ENCODE data around the gene BTBD18.

The BTBD18 gene

DNA sequence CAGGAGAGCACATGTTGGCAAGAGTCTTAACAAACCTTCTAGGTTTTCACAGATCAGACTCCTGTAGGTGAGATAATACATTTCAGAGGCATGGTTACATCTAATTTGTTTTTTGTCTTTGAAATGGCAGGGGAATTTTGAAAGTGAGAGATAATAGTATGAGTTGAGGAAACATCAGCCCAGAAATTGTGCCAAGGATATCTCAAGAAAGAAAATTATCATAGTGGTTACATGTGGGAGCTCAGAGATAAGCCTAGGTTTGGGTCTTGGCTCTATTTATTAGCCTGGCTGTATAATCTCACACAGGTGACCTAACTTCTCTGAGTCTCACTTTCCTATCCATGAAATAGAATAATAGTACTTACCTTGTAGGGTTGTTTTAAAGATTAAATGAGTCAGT lies 443 bp downstream of the BTBD18 start:
- no peak overlapping the region for H3K18ac ChIP-seq (ENCODE audit: low read depth in 1 of 2, low read length in 2 of 2)
- H3K9me3 ChIP-seq (ENCODE audit: control insufficient read depth, low read length) = no peaks in the 10 kb centered on the region

DNA sequence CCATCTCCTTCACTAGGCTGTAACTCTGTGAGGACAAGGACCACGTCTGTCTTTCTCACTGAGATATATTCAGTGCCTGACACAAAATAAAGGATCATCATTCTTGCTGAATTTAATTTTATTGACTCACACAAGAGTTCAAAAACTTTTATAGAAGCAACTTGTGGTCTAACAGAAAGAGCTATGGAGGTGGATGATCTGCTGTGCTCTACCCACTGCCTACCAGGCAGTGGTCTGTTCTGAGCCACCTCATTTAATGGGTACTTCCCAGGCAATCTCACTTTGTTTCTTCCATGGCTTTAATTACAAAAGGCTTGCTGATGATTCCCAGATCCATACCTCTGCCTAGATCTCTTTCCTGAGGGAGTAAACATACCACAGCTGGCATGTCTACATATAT lies 4.7 kb downstream of the BTBD18 start:
- Histone ChIP-seq H3K4me1 (ENCODE audit: control insufficient read depth, insufficient read depth, low read depth, low read length) (no peaks in the 10 kb centered on the region), H2BK12ac (ENCODE audit: low read length in 2 of 2) (no peak overlapping the region), H3K36me3 (ENCODE audit: control insufficient read depth in 1 of 2, insufficient read depth in 2 of 2, low read depth in 1 of 2, low read length in 2 of 2) (peaks cover 26 to 80% of the 10 kb centered on the region in 2 experiments), H2BK120ac (ENCODE audit: low read depth, low read length) (no peak overlapping the region), H3K14ac (ENCODE audit: low read length in 2 of 2) (no peak overlapping the region), H3K4me3 (ENCODE audit: insufficient read depth in 1 of 2, low read depth in 1 of 2, low read length in 2 of 2) (no peak overlapping the region), H3K27me3 (ENCODE audit: control insufficient read depth in 1 of 2, insufficient read depth in 1 of 2, low read length in 2 of 2) (no peaks in the 10 kb centered on the region), H3K79me1 (replicated peaks; ENCODE audit: low read length, poor library complexity, severe bottlenecking) (peaks cover 28% of the 10 kb centered on the region), H2BK5ac (ENCODE audit: low read depth, low read length, poor library complexity, severe bottlenecking) (no peak overlapping the region), H3K4ac (ENCODE audit: low read depth in 1 of 2, low read length in 2 of 2) (no peak overlapping the region), H4K8ac (ENCODE audit: low read length) (no peak overlapping the region), H3K23ac (ENCODE audit: low read length in 2 of 2) (no peak overlapping the region), H2AK5ac (ENCODE audit: low read length, severe bottlenecking) (no peak overlapping the region), H3K9ac (ENCODE audit: low read length) (no peak overlapping the region), H4K91ac (ENCODE audit: low read length) (no peak overlapping the region), H2AFZ (ENCODE audit: low read depth, low read length) (no peak overlapping the region), H3K18ac (ENCODE audit: low read depth in 1 of 2, low read length in 2 of 2) (no peak overlapping the region), H2BK15ac (ENCODE audit: low read depth, poor library complexity, severe bottlenecking) (no peak overlapping the region), H3K4me2 (ENCODE audit: low read length, poor library complexity, severe bottlenecking) (no peak overlapping the region), H3K9me3 (ENCODE audit: control insufficient read depth, low read length) (no peaks in the 10 kb centered on the region), H3K27ac (ENCODE audit: low read length, poor library complexity, severe bottlenecking) (no peak overlapping the region)
- DNase-seq = no peak
- no CpG with 5 or more reads among the region's 1 CpG for WGBS

More for the DNA sequence above, 443 bp downstream of the BTBD18 start:
- Histone ChIP-seq H3K4me3 (ENCODE audit: insufficient read depth in 1 of 2, low read depth in 1 of 2, low read length in 2 of 2) (no peak overlapping the region), H2BK120ac (ENCODE audit: low read depth, low read length) (no peak overlapping the region), H3K27me3 (ENCODE audit: control insufficient read depth in 1 of 2, insufficient read depth in 1 of 2, low read length in 2 of 2) (no peaks in the 10 kb centered on the region), H4K91ac (ENCODE audit: low read length) (no peak overlapping the region), H3K4me2 (ENCODE audit: low read length, poor library complexity, severe bottlenecking) (no peak overlapping the region), H2AFZ (ENCODE audit: low read depth, low read length) (no peak overlapping the region), H3K36me3 (ENCODE audit: control insufficient read depth in 1 of 2, insufficient read depth in 2 of 2, low read depth in 1 of 2, low read length in 2 of 2) (peaks cover 5 to 43% of the 10 kb centered on the region in 2 experiments), H2BK12ac (ENCODE audit: low read length in 2 of 2) (no peak overlapping the region), H3K23ac (ENCODE audit: low read length in 2 of 2) (no peak overlapping the region), H2BK5ac (ENCODE audit: low read depth, low read length, poor library complexity, severe bottlenecking) (no peak overlapping the region), H2BK15ac (ENCODE audit: low read depth, poor library complexity, severe bottlenecking) (no peak overlapping the region), H3K4me1 (ENCODE audit: control insufficient read depth, insufficient read depth, low read depth, low read length) (peaks cover 1% of the 10 kb centered on the region), H3K14ac (ENCODE audit: low read length in 2 of 2) (no peak overlapping the region), H2AK5ac (ENCODE audit: low read length, severe bottlenecking) (no peak overlapping the region), H3K79me1 (replicated peaks; ENCODE audit: low read length, poor library complexity, severe bottlenecking) (peaks cover 11% of the 10 kb centered on the region), H4K8ac (ENCODE audit: low read length) (no peak overlapping the region), H3K4ac (ENCODE audit: low read depth in 1 of 2, low read length in 2 of 2) (no peak overlapping the region), H3K27ac (ENCODE audit: low read length, poor library complexity, severe bottlenecking) (no peak overlapping the region), H3K9ac (ENCODE audit: low read length) (no peak overlapping the region)
- no peak for DNase-seq

DNA sequence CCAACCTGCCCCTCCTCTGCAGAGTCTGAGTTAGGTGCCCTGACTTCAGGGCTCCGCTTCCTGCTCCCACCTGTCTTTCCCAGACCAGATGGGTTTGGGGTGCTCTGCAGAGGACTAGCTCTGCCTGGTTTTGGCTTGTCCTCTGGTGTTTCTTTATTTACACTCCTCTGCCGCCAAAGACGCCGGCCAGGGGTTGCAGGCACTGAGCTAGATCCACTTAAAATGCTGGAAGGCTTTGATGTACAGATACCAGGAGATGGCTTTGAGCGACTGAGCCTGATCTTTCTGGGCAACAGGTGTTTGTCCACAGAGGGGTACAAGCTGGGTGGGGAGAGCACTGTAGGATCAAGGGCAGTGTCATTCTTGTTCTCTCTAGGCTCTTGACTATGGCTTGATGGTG lies 6.4 kb downstream of the BTBD18 start:
- Histone ChIP-seq H2BK120ac (ENCODE audit: low read depth, low read length) (no peak overlapping the region), H3K27me3 (ENCODE audit: control insufficient read depth in 1 of 2, insufficient read depth in 1 of 2, low read length in 2 of 2) (no peaks in the 10 kb centered on the region), H3K79me1 (replicated peaks; ENCODE audit: low read length, poor library complexity, severe bottlenecking) (peaks cover 29% of the 10 kb centered on the region), H3K9ac (ENCODE audit: low read length) (no peak overlapping the region), H3K9me3 (ENCODE audit: control insufficient read depth, low read length) (no peaks in the 10 kb centered on the region), H3K14ac (ENCODE audit: low read length in 2 of 2) (no peak overlapping the region), H3K27ac (ENCODE audit: low read length, poor library complexity, severe bottlenecking) (no peak overlapping the region), H3K4me2 (ENCODE audit: low read length, poor library complexity, severe bottlenecking) (no peak overlapping the region), H3K4me1 (ENCODE audit: control insufficient read depth, insufficient read depth, low read depth, low read length) (no peaks in the 10 kb centered on the region), H4K8ac (ENCODE audit: low read length) (no peak overlapping the region), H3K36me3 (ENCODE audit: control insufficient read depth in 1 of 2, insufficient read depth in 2 of 2, low read depth in 1 of 2, low read length in 2 of 2) (peaks cover 26 to 72% of the 10 kb centered on the region in 2 experiments), H3K23ac (ENCODE audit: low read length in 2 of 2) (no peak overlapping the region), H3K18ac (ENCODE audit: low read depth in 1 of 2, low read length in 2 of 2) (no peak overlapping the region), H2BK15ac (ENCODE audit: low read depth, poor library complexity, severe bottlenecking) (peak overlapping the region; percentile 61), H4K91ac (ENCODE audit: low read length) (no peak overlapping the region), H3K4me3 (ENCODE audit: insufficient read depth in 1 of 2, low read depth in 1 of 2, low read length in 2 of 2) (no peak overlapping the region), H2BK12ac (ENCODE audit: low read length in 2 of 2) (no peak overlapping the region), H2AFZ (ENCODE audit: low read depth, low read length) (no peak overlapping the region), H3K4ac (ENCODE audit: low read depth in 1 of 2, low read length in 2 of 2) (no peak overlapping the region), H2AK5ac (ENCODE audit: low read length, severe bottlenecking) (no peak overlapping the region), H2BK5ac (ENCODE audit: low read depth, low read length, poor library complexity, severe bottlenecking) (no peak overlapping the region)
- 96% methylated on average over 5 of the region's 5 CpGs for WGBS
- no peak for DNase-seq

DNA sequence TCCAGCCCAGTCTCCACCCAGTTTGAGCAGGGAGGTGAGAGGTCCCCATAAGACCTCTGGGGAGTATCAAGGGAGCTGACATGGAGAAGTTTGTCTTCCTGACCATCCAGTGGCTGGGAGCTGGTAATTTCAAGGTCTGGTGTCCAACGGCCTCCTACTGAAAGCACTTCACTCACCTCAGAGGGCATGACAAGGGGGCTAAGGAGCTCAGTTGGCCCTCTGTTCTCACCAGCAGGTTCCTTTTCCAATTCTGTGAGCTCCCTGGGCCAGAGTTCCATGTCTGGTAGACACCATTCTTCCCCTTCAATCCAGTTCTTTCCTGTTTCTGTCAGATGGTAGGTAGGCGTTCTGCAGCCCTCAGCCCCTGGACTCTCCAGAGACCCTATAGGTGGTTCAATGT lies 7.3 kb downstream of the BTBD18 start:
- Histone ChIP-seq H3K4ac (ENCODE audit: low read depth in 1 of 2, low read length in 2 of 2) (no peak overlapping the region), H4K8ac (ENCODE audit: low read length) (no peak overlapping the region), H3K27me3 (ENCODE audit: control insufficient read depth in 1 of 2, insufficient read depth in 1 of 2, low read length in 2 of 2) (no peaks in the 10 kb centered on the region), H3K27ac (ENCODE audit: low read length, poor library complexity, severe bottlenecking) (no peak overlapping the region), H2AK5ac (ENCODE audit: low read length, severe bottlenecking) (no peak overlapping the region), H3K4me3 (ENCODE audit: insufficient read depth in 1 of 2, low read depth in 1 of 2, low read length in 2 of 2) (no peak overlapping the region), H3K79me1 (replicated peaks; ENCODE audit: low read length, poor library complexity, severe bottlenecking) (peaks cover 29% of the 10 kb centered on the region), H2BK15ac (ENCODE audit: low read depth, poor library complexity, severe bottlenecking) (no peak overlapping the region), H2AFZ (ENCODE audit: low read depth, low read length) (no peak overlapping the region), H3K36me3 (ENCODE audit: control insufficient read depth in 1 of 2, insufficient read depth in 2 of 2, low read depth in 1 of 2, low read length in 2 of 2) (peaks cover 28 to 76% of the 10 kb centered on the region in 2 experiments), H3K4me1 (ENCODE audit: control insufficient read depth, insufficient read depth, low read depth, low read length) (no peaks in the 10 kb centered on the region), H2BK5ac (ENCODE audit: low read depth, low read length, poor library complexity, severe bottlenecking) (no peak overlapping the region), H3K9ac (ENCODE audit: low read length) (no peak overlapping the region), H4K91ac (ENCODE audit: low read length) (no peak overlapping the region), H3K18ac (ENCODE audit: low read depth in 1 of 2, low read length in 2 of 2) (no peak overlapping the region), H3K9me3 (ENCODE audit: control insufficient read depth, low read length) (no peaks in the 10 kb centered on the region), H3K14ac (ENCODE audit: low read length in 2 of 2) (no peak overlapping the region), H2BK120ac (ENCODE audit: low read depth, low read length) (no peak overlapping the region), H3K4me2 (ENCODE audit: low read length, poor library complexity, severe bottlenecking) (no peak overlapping the region), H2BK12ac (ENCODE audit: low read length in 2 of 2) (no peak overlapping the region), H3K23ac (ENCODE audit: low read length in 2 of 2) (peak overlapping the region in 1 of 2 experiments; percentile 40)
- WGBS = 84% methylated on average over 2 of the region's 2 CpGs
- no peak for DNase-seq
